HepG2 (cell line): ENCODE data around the gene ITIH1. TPM values are rescaled to one million over a fixed set of nuclear protein-coding genes. Genes with fewer than 3 reads are reported as not detected.

ENCODE experiments used
- ARHGAP35 ChIP-seq: sonication (generic); formaldehyde crosslinking; IDR thresholded peaks from 2 replicates; pipeline ENCODE4 v1.9.0; 2022; ENCODE audit warnings: mild to moderate bottlenecking, inconsistent platforms, moderate library complexity, missing genetic modification reagents, borderline replicate concordance
- ATF2 ChIP-seq: sonication (generic); formaldehyde crosslinking; IDR thresholded peaks from 2 replicates; pipeline ENCODE4 v1.4.0; 2020; ENCODE audit warnings: missing genetic modification reagents
- CEBPB ChIP-seq: IDR thresholded peaks from 2 replicates; pipeline ENCODE4 v1.6.1; 2011; ENCODE audit warnings: low read depth, low read length, improper control_type of control experiment, borderline replicate concordance
- CENPX ChIP-seq: sonication (generic); formaldehyde crosslinking; IDR thresholded peaks from 2 replicates; pipeline ENCODE4 v1.9.0; 2021; ENCODE audit warnings: mild to moderate bottlenecking, missing genetic modification reagents, moderate library complexity
- E2F2 ChIP-seq: sonication (generic); formaldehyde crosslinking; IDR thresholded peaks from 2 replicates; pipeline ENCODE4 v1.4.0; 2020; ENCODE audit warnings: missing genetic modification reagents, borderline replicate concordance
- ISL2 ChIP-seq: sonication (generic); formaldehyde crosslinking; IDR thresholded peaks from 2 replicates; pipeline ENCODE4 v1.5.0; 2020; ENCODE audit warnings: missing genetic modification reagents
- KDM2A ChIP-seq: sonication (generic); formaldehyde crosslinking; IDR thresholded peaks from 2 replicates; pipeline ENCODE4 v1.4.0; 2020; ENCODE audit warnings: low read depth, missing genetic modification reagents, borderline replicate concordance
- KLF9 ChIP-seq: IDR thresholded peaks from 2 replicates; pipeline ENCODE4 v1.6.1; 2016; ENCODE audit warnings: low read depth
- MYC ChIP-seq: sonication (generic); formaldehyde crosslinking; IDR thresholded peaks from 2 replicates; pipeline ENCODE4 v1.9.0; 2021; ENCODE audit warnings: missing genetic modification reagents, borderline replicate concordance
- NR3C1 ChIP-seq: sonication (generic); formaldehyde crosslinking; IDR thresholded peaks from 2 replicates; pipeline ENCODE4 v1.4.0; 2020; ENCODE audit warnings: missing genetic modification reagents
- REL ChIP-seq: sonication (generic); formaldehyde crosslinking; conservative IDR thresholded peaks from 2 replicates; pipeline ENCODE4 v1.8.0; 2022; ENCODE audit warnings: mild to moderate bottlenecking, missing genetic modification reagents, moderate library complexity
- REPIN1 ChIP-seq: sonication (generic); formaldehyde crosslinking; IDR thresholded peaks from 2 replicates; pipeline ENCODE4 v1.8.0; 2022; ENCODE audit warnings: missing genetic modification reagents, low read depth, mild to moderate bottlenecking, borderline replicate concordance
- SNRNP70 ChIP-seq: fragments of 200-400 bp; formaldehyde crosslinking; IDR thresholded peaks from 2 replicates; pipeline ENCODE4 v1.6.1; 2017; ENCODE audit warnings: mild to moderate bottlenecking, low read depth, low read length, moderate library complexity
- STAT5B ChIP-seq: sonication (generic); formaldehyde crosslinking; IDR thresholded peaks from 2 replicates; pipeline ENCODE4 v1.4.0; 2020; ENCODE audit warnings: missing genetic modification reagents
- THAP7 ChIP-seq: sonication (generic); formaldehyde crosslinking; IDR thresholded peaks from 2 replicates; pipeline ENCODE4 v1.8.1; 2023; ENCODE audit warnings: mild to moderate bottlenecking, missing genetic modification reagents
- ZBTB26 ChIP-seq: IDR thresholded peaks from 2 replicates; pipeline ENCODE4 v1.6.1; 2016; ENCODE audit warnings: missing compliant biosample characterization, missing genetic modification reagents, borderline replicate concordance
- ZMAT3 ChIP-seq: sonication (generic); formaldehyde crosslinking; conservative IDR thresholded peaks from 2 replicates; pipeline ENCODE4 v1.7.0; 2021; ENCODE audit warnings: missing genetic modification reagents
- ZNF124 ChIP-seq: sonication (generic); formaldehyde crosslinking; IDR thresholded peaks from 2 replicates; pipeline ENCODE4 v1.4.0; 2020; ENCODE audit warnings: missing genetic modification reagents
- ZNF160 ChIP-seq: sonication (generic); formaldehyde crosslinking; IDR thresholded peaks from 2 replicates; pipeline ENCODE4 v1.8.0; 2022; ENCODE audit warnings: mild to moderate bottlenecking, inconsistent platforms, missing genetic modification reagents
- ZNF17 ChIP-seq: sonication (generic); formaldehyde crosslinking; IDR thresholded peaks from 2 replicates; pipeline ENCODE4 v1.5.0; 2020; ENCODE audit warnings: mild to moderate bottlenecking, missing genetic modification reagents
- ZNF274 ChIP-seq: sonication (generic); formaldehyde crosslinking; IDR thresholded peaks from 2 replicates; pipeline ENCODE4 v1.5.1; 2020; ENCODE audit warnings: mild to moderate bottlenecking, missing genetic modification reagents
- ZNF282 ChIP-seq: fragments of 450-650 bp; IDR thresholded peaks from 2 replicates; pipeline ENCODE4 v1.6.1; 2018; ENCODE audit not compliant: partially characterized antibody
- ZNF331 ChIP-seq: sonication (generic); formaldehyde crosslinking; IDR thresholded peaks from 2 replicates; pipeline ENCODE4 v1.4.0; 2020; ENCODE audit warnings: missing genetic modification reagents
- ZNF432 ChIP-seq: sonication (generic); formaldehyde crosslinking; IDR thresholded peaks from 2 replicates; pipeline ENCODE4 v1.5.0; 2020; ENCODE audit warnings: missing genetic modification reagents, mild to moderate bottlenecking, borderline replicate concordance
- ZNF747 ChIP-seq: sonication (generic); formaldehyde crosslinking; IDR thresholded peaks from 2 replicates; pipeline ENCODE4 v1.8.1; 2023; ENCODE audit warnings: missing genetic modification reagents, mild to moderate bottlenecking, borderline replicate concordance
- ZNF777 ChIP-seq: sonication (generic); formaldehyde crosslinking; IDR thresholded peaks from 2 replicates; pipeline ENCODE4 v1.4.0; 2020; ENCODE audit warnings: missing genetic modification reagents
- polyA plus RNA-seq, 8 experiments: library from polyadenylated mRNA; depleted of rRNA in 3 of 8; stranded (reverse) in 7 of 8; unstranded in 1 of 8; fragments of >200 nt; fragmentation: Illumina TruSeq in 4 of 8; extraction: Trizol in 4 of 8; gene quantifications; 2 replicates each; pipeline versions ENCODE4 v1.2.1 to v1.2.3, GENCODE V29; 2011 to 2016; ENCODE audit warnings: low read depth in 4 of 8, missing spikeins in 1 of 8, mixed read lengths in 1 of 8; ENCODE audit not compliant: insufficient read depth in 1 of 8
- total RNA-seq, 5 experiments: library from RNA; depleted of rRNA; stranded (reverse); fragments of >200 nt; fragmentation: Illumina TruSeq; extraction: Trizol; gene quantifications; 2 replicates each; pipeline ENCODE4 v1.2.3, GENCODE V29; 2016; ENCODE audit warnings: low read depth in 1 of 5

The ITIH1 gene
- total and polyA plus RNA-seq, 2 of the 13 experiments (the other 11 are each of a cell fraction or from before 2014, with no cell fraction given): 12.3 to 19.6 TPM

GRCh38 chr3:52774901-52775864 lies 2.2 kb upstream of the ITIH1 start (continued):
- no peak for TF ChIP-seq CEBPB
- no peak for TF ChIP-seq ZNF282
- no peak for TF ChIP-seq ZNF274
- peak; percentile 67; the same call in 1 of the 2 replicates for TF ChIP-seq ATF2
- TF ChIP-seq ZNF432 (CRISPR knock-in tag): no peak
- TF ChIP-seq REL: no peak
- peak; percentile 46 for TF ChIP-seq ZNF747 (CRISPR knock-in tag)
- no peak for TF ChIP-seq THAP7 (CRISPR knock-in tag)
- no peak for TF ChIP-seq E2F2 (CRISPR knock-in tag)
- TF ChIP-seq ISL2 (CRISPR knock-in tag): peak; percentile 82; the same call in 1 of the 2 replicates
- 0 out of 2 replicates have a peak, but pooled peaks have one; percentile 32 for TF ChIP-seq KDM2A
- TF ChIP-seq ZNF160 (CRISPR knock-in tag): no peak
- no peak for TF ChIP-seq ARHGAP35 (CRISPR knock-in tag)
- TF ChIP-seq CENPX: no peak
- TF ChIP-seq KLF9: 0 out of 2 replicates have a peak, but pooled peaks have one; percentile 36
- peak; percentile 56; the same call in 1 of the 2 replicates for TF ChIP-seq MYC (CRISPR knock-in tag)
- peak; percentile 90 for TF ChIP-seq ZNF331
- no peak for TF ChIP-seq ZNF17 (CRISPR knock-in tag)
- TF ChIP-seq SNRNP70: no peak
- peak; percentile 82; the same call in 1 of the 2 replicates for TF ChIP-seq REPIN1 (CRISPR knock-in tag)
- TF ChIP-seq ZNF777 (CRISPR knock-in tag): no peak; the same call in 1 of the 2 replicates
- TF ChIP-seq ZNF124: peak; percentile 57; the same call in 1 of the 2 replicates
- no peak for TF ChIP-seq NR3C1 (CRISPR knock-in tag)
- TF ChIP-seq STAT5B (CRISPR knock-in tag): no peak
- TF ChIP-seq ZBTB26 (CRISPR knock-in tag): no peak
- 0 out of 2 replicates have a peak, but pooled peaks have one; percentile 40 for TF ChIP-seq ZMAT3 (CRISPR knock-in tag)
